GM13976 (cell line): ENCODE measurements around the gene NOC2L.
A peak's percentile ranks its signal among the peaks of the same experiment; 100 is the strongest.

ENCODE experiments used
- DNase-seq: peaks from one replicate; pipeline ENCODE4 v3.0.0; 2012; ENCODE audit warnings: low spot score
- in situ Hi-C: fragments of 300-500 bp; cut with MboI; formaldehyde crosslinking; loops from one replicate; pipeline ENCODE4 v1.12.0; 2022; ENCODE audit warnings: low sequenced_read_pairs, mixed read lengths, inconsistent platforms; ENCODE audit not compliant: unreplicated experiment
- TF ChIP-seq, protein P1 (sequence below): IDR thresholded peaks from 2 replicates; pipeline ENCODE4 v1.5.1; 2012; ENCODE audit warnings: borderline replicate concordance, mild to moderate bottlenecking; ENCODE audit not compliant: insufficient read depth; ENCODE audit errors: extremely low read depth, missing control alignments, control extremely low read depth

NOC2L gene

GRCh38 chr1:924656-925560 is 34.1 kb downstream of the NOC2L start:
- in situ Hi-C loops: no loop called here
- DNase-seq: no peak
- TF ChIP-seq, protein P1, sequence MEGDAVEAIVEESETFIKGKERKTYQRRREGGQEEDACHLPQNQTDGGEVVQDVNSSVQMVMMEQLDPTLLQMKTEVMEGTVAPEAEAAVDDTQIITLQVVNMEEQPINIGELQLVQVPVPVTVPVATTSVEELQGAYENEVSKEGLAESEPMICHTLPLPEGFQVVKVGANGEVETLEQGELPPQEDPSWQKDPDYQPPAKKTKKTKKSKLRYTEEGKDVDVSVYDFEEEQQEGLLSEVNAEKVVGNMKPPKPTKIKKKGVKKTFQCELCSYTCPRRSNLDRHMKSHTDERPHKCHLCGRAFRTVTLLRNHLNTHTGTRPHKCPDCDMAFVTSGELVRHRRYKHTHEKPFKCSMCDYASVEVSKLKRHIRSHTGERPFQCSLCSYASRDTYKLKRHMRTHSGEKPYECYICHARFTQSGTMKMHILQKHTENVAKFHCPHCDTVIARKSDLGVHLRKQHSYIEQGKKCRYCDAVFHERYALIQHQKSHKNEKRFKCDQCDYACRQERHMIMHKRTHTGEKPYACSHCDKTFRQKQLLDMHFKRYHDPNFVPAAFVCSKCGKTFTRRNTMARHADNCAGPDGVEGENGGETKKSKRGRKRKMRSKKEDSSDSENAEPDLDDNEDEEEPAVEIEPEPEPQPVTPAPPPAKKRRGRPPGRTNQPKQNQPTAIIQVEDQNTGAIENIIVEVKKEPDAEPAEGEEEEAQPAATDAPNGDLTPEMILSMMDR: no peak

DNA sequence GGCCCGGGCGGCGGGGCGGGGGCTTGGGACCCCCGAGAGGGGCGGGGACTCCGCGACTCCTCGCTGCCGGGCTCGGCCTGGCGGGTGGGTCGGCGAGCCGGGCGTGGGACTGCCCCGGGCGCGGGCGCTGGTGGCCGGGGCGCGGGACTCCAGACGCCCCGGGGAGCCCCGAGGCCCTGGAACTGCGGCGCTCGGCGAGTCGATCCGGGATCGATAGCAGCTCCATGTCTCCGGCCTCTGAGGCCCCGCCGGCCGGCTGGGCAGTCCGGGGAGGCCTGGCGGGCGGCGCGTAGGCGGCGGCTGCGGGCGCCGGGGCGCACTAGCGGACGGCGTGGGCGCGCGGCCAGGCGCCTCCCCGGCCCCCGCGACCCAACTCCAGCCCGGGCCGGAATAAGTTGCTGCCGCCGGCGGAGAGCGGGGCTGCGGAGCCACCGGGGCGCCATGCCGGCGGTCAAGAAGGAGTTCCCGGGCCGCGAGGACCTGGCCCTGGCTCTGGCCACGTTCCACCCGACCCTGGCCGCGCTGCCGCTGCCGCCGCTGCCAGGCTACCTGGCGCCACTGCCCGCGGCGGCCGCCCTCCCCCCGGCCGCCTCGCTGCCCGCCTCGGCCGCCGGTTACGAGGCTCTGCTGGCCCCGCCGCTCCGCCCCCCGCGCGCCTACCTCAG is 34.9 kb downstream of the NOC2L start:
- TF ChIP-seq, protein P1: no peak
- in situ Hi-C loops: no loop called here
- no peak for DNase-seq

DNA sequence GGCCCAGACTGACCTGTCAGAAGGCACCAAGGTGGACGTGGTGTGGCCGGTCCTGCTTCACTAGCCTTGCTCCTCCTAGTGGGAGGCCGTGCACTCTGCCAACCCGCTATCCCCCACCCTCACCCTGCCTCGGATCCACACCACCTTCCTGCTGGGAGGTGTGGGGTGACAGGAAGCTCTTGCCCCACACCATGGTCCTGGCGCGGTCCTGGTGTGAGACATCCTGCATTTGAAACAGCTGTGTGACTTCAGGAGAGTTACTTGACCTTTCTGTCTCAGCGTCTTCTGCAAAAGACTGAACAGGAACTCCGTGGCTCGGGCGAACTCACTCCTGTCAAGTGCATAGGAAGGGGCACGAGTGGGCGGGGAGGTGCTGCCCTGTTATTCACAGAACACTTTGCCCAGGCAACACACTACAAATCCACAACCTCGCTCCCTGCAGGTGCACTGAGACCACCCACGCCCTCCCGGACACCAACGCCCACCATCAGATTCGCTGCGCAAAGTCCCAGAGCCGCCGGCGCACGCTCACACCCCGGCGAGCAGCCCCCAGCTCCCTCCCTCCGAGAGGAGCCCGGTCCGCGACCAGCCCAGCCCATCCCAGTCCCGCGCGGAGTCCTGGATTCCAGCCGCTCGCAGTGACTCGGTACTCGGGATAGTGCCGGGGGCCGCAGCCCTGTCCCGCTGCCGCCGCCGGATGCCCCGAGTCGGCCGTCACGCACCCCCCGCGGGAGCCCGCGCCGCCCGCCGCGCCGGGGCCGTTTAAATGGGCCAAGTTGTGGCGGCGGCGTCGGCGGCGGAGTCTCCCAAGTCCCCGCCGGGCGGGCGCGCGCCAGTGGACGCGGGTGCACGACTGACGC is 35.7 kb downstream of the NOC2L start, which contains the start of gene SAMD11:
Gene SAMD11, plus strand, starts transcription at position 793 of the 860 bp plus-strand sequence. CDS start 509 bp downstream, outside the sequence.
- TF ChIP-seq, protein P1: no peak
- no peak for DNase-seq
- in situ Hi-C loops: no loop called here

DNA sequence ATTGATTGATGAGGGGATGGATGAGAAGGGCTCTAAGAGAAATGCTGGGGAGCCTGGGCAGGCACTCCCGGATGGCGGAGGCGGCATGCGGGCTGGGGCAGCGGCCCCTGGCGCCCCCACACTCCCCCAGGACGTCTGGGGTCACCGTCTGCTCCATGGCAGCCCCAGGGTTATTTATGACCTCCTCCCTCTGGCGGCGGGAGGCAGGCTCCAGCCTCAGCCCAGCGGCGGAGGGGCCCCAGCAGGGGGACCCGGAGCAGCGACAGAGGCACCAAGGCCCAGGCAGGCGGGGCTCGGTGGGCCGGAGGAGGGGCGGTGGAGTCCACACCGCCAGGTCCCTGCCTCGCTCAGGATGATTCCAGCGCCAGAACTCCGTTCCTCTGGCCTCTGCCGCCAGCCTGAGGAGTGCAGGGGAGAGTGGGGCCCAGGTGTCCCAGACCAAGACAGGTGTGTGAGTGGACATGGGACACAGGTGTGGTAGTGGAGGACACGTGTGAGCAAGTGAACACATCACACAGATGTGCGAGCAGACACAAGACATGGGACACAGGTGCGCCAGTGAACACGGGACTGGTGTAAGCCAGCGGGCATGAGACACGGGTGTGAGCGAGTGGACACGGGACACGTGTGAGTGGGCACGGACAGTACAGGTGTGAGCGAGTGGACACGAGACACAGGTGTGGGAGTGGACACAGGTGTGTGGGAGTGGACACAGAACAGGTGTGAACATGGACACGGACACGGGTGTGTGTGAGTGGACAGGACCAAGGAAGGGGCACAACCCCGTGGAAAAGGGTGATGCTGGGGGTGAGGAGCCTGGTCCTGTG is 37.8 kb downstream of the NOC2L start:
- DNase-seq: peak; percentile 76
- TF ChIP-seq, protein P1: no peak
- in situ Hi-C loops: no loop called here

DNA sequence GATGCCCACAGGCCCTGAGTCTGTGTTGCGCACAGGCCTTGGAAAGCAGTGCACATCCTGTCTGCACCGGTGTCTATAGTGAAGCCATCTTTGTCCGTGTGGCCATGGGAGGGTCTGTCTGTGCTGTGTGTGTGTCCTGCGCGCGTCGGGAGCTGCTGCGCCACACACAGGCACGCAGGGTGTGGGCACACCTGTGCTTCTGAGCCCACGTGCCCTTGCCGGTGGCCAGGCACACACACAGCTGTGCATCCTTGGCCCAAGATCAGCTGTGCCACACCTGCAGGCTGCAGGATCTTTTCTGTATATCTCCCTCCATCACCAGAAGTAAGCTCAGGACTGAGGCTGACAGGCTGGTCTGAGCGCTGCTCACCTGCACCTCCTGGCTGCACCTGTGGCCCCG is 38.5 kb downstream of the NOC2L start:
- TF ChIP-seq, protein P1: no peak
- DNase-seq: no peak
- in situ Hi-C loops: no loop called here
